Mesodermal cell (in vitro differentiated cells): ENCODE results near the gene TNFRSF11A. TPM values are rescaled to one million over a fixed set of nuclear protein-coding genes. Genes with fewer than 3 reads are reported as not detected.
A peak's percentile ranks its signal among the peaks of the same experiment; 100 is the strongest.

ENCODE experiments used
- H3K27ac ChIP-seq: 2 replicates; pipeline ENCODE4 v1.7.0; 2013; ENCODE audit warnings: mild to moderate bottlenecking, low read depth, low read length, moderate library complexity; ENCODE audit not compliant: severe bottlenecking
- H3K36me3 ChIP-seq: 2 replicates; pipeline ENCODE4 v1.7.1; 2013; ENCODE audit warnings: mild to moderate bottlenecking, low read length, moderate library complexity; ENCODE audit not compliant: control insufficient read depth, insufficient read depth
- H3K4me1 ChIP-seq: one replicate; pipeline ENCODE4 v1.7.1; 2013; ENCODE audit warnings: mild to moderate bottlenecking, low read length; ENCODE audit not compliant: insufficient read depth, control insufficient read depth, poor library complexity, severe bottlenecking
- H3K4me3 ChIP-seq: 2 replicates; pipeline ENCODE4 v1.7.0; 2013; ENCODE audit warnings: low read length, control low read depth, mild to moderate bottlenecking; ENCODE audit not compliant: insufficient read depth, poor library complexity, severe bottlenecking; ENCODE audit errors: extremely low read depth
- H3K9me3 ChIP-seq: 2 replicates; pipeline ENCODE4 v1.7.1; 2013; ENCODE audit warnings: mild to moderate bottlenecking, low read length, moderate library complexity; ENCODE audit not compliant: control insufficient read depth
- WGBS, 2 experiments: methylation state at CpG; one replicate each; pipeline ENCODE4 v1.1.5; 2013; ENCODE audit warnings: missing lambda C conversion rate in 2 of 2; ENCODE audit not compliant: insufficient coverage in 2 of 2; 5-methylcytosine and 5-hydroxymethylcytosine counted together
- polyA plus RNA-seq, 2 experiments: library from polyadenylated mRNA; stranded (reverse); fragments of 50-300 nt; gene quantifications; one replicate each; pipeline ENCODE4 v1.2.3, GENCODE V29; 2013

The TNFRSF11A gene
- 2.0 TPM for polyA plus RNA-seq (2013, experiment 1 of 2)
- polyA plus RNA-seq (2013, experiment 2 of 2): 0.91 TPM

DNA sequence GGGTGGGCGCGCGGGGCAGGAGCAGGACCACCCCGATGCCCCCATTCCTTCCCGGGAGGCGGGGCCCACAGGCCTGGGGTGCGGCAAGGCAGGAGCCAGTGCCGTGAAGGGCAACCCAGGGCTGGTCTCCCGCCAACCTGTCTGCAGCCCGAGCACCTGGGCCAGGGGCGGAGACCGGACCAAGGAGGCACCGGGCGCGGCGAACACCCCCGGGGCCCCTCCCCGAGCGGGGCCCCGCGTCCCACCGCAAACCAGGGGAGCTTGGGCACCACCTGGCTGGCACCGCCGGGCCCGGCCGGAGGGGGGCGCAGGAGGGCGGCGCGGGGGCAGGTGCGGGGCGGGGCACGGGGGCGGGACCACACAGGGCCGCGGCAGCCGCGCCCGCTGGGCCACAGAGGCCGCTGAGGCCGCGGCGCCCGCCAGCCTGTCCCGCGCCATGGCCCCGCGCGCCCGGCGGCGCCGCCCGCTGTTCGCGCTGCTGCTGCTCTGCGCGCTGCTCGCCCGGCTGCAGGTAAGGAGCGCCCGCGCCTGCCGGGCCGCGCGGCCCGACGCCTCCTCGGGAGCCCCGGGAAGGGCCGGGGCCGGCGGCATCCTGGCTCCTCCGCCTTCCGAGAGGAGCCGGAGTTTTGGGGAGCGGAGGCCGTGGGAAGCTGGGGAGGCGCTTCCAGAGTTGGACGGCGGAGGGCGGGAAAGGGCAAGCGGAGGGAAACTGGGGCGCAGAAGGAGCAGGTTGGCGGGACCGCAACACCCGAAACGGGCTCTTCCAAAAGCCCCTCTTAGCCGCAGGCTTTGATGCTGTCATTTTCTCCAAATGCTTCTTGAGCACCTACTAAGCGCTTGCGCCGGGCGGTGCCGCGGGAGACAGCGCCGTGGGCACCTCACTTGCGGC lies at the start of gene TNFRSF11A:
TSS of gene TNFRSF11A (plus strand) at position 394 of the 889 bp plus-strand sequence. CDS start at position 437, 43 bp downstream.
- Histone ChIP-seq H3K4me3 (peak within 1 kb of the TSS; percentile 53), H3K36me3 (no peaks in the 10 kb centered on the region), H3K9me3 (no peaks in the 10 kb centered on the region), H3K27ac (peak within 1 kb of the TSS; percentile 29), H3K4me1 (peaks cover 14% of the 10 kb centered on the region)
- WGBS, 2 experiments: 3 to 4% methylated on average over 49 to 86 of the region's 99 CpGs

DNA sequence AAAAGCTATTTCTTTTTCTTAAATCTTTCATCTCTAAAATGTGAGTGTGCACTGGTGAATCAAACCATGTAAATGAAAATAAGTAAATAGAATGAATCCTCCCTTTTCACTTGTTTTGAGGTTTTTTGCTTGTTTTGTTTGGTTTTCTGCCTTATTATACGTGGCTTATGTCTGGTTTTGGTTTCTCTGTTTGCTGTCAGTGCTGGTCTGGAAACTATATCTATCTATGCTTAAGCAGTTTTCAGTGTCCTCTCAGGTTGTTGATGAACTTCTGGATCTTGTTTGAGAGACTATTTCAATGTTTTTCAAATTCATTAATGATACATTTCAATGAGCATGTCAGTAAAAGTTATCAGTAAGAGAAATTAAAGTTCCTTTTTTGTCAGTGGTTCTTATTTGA lies 48.1 kb upstream of the TNFRSF11A start:
- Histone ChIP-seq H3K36me3 (peaks cover 15% of the 10 kb centered on the region), H3K9me3 (no peaks in the 10 kb centered on the region), H3K4me1 (no peaks in the 10 kb centered on the region), H3K4me3 (no peak overlapping the region), H3K27ac (no peak overlapping the region)
- no CpG with 5 or more reads among the region's 1 CpG for WGBS, 2 experiments

DNA sequence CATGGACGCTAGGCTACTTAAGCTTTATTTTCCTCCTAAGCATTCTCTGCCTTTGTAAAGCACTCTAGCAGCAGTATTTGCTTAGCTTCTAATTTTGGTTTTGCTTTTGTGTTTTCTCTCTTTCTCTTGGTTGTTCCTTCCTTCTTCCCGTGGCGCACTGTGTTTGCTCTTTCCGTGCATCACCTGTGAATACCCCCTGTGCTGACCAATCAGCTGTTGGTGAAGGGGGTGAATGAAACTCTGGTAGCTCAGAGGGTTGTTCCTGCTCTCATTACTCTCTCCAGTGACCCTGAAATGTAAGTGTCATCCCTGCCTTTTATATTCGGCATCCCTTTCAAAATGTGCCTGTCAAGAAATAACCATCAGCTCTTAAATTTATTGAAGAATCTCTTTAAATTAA lies 45.5 kb upstream of the TNFRSF11A start:
- Histone ChIP-seq H3K4me1 (no peaks in the 10 kb centered on the region), H3K4me3 (no peak overlapping the region)
- WGBS, 2 experiments: 86% methylated on average over 1 of the region's 5 CpGs; no CpG with 5 or more reads in 1 of the 2 experiments

DNA sequence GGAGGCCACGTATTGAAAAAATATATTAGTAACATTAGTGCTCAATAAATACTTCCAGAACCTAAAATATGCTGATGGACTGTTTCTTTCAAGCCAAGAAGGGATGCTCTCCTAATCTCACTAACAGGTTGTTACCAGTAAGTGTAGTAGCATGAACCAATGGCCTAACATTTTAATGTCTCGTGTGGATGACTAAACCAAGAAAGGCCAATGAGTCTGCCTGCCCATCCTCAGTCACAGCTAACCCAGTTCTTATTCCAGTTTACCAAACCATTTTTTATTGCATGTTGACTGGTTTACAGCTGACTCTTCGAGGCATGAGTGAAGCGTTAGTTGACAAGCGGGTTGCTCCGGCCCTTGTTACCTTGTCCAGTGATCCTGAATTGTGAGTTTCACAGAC lies 45.1 kb upstream of the TNFRSF11A start:
- Histone ChIP-seq H3K4me1 (no peaks in the 10 kb centered on the region), H3K4me3 (no peak overlapping the region), H3K27ac (no peak overlapping the region), H3K9me3 (no peaks in the 10 kb centered on the region), H3K36me3 (peaks cover 14% of the 10 kb centered on the region)
- WGBS, 2 experiments: 93% methylated on average over 4 to 5 of the region's 6 CpGs

More for the DNA sequence above, 45.5 kb upstream of the TNFRSF11A start:
- peaks cover 14% of the 10 kb centered on the region for H3K36me3 ChIP-seq
- H3K27ac ChIP-seq: no peak overlapping the region
- H3K9me3 ChIP-seq: no peaks in the 10 kb centered on the region

DNA sequence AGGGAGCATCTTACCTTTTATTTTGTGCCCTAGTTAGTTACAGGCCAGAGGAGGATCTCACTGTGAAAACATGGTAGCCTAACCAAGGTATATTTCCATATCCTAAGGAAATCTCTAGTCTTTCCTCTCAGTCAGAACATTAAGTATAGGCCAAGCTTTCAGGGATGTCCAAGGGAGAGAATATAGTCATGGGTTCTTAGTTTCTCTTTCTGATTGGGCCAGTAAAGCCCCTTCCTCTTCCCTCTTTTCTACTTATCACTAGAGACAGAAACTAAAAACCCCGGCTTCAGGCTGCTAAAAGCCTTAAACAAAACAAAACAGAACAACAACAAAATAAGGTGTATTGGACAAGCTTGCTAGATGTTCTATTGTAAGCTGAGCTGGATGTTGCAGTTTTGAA lies 44.3 kb upstream of the TNFRSF11A start:
- H3K36me3 ChIP-seq: peaks cover 13% of the 10 kb centered on the region
- no peak overlapping the region for H3K27ac ChIP-seq
- no peaks in the 10 kb centered on the region for H3K9me3 ChIP-seq
- H3K4me1 ChIP-seq: no peaks in the 10 kb centered on the region
- no peak overlapping the region for H3K4me3 ChIP-seq
- no CpG with 5 or more reads among the region's 1 CpG for WGBS, 2 experiments

DNA sequence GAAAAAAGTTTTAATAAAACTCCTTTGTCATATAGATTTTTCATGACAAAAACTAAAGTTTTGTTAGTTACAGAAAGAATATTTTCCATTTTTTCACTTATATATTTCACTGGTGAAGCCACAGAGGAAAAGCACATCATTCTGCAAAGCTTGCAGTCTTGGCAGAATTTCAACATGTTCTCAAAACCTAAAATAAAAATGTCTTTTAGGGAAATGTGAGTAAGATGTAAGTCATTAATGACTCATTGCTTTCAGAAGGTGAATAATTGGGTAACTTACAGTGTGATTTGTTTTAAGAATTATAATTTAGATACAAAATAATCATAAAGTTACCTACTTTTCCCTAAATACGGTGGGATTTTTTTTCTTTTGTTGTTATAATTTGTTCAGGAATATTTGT lies 43.4 kb upstream of the TNFRSF11A start:
- no CpG with 5 or more reads among the region's 1 CpG for WGBS, 2 experiments
- H3K4me3 ChIP-seq: no peak overlapping the region

DNA sequence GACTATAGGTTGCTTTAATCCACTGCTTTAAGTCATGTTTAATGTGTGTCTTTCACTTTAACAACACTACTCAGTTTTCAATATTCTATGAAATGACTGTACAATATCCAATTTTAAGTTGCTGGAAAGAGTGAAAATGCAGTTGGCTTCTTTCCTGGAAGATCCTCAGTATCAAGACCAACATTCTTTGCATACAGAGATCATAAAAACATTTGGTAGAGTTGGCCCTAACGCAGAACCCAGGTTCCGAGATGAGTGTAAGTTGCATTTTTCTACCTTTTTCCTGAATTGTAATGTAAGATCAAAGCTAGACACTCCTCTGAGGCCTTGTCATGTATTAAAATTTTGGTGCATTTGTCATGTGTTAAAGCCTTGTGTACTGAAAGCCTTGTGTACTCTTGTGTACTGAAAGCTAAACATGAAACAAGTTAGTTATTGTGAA lies 42.9 kb upstream of the TNFRSF11A start:
- no peak overlapping the region for H3K4me3 ChIP-seq
- whole genome bisulfite sequencing, 2 experiments: no CpG with 5 or more reads among the region's 2 CpGs
- H3K9me3 ChIP-seq: no peaks in the 10 kb centered on the region
- no peaks in the 10 kb centered on the region for H3K4me1 ChIP-seq
- no peak overlapping the region for H3K27ac ChIP-seq
- peaks cover 10% of the 10 kb centered on the region for H3K36me3 ChIP-seq

More for the DNA sequence above, 43.4 kb upstream of the TNFRSF11A start:
- Histone ChIP-seq H3K27ac (no peak overlapping the region), H3K4me1 (no peaks in the 10 kb centered on the region), H3K9me3 (no peaks in the 10 kb centered on the region), H3K36me3 (peaks cover 10% of the 10 kb centered on the region)

DNA sequence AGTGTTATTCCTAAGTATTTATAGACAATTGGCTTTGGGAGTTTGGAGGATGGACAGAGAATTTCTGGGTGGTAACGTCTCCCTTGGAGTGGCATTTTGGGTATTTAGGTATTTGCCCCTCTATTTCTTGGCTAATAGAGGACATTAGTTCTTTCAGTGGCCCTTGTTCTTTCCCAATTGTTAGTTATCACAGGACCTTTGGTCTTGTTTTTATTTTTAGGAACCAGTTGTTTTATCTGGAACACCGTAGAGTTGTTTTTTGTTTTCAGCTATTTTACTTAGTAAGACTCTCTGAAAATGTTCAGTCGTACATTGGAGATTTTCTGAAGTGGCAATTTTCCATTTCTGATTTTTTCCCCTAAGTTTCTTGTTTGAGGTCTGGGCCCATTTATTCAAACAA lies 40.5 kb upstream of the TNFRSF11A start:
- no peaks in the 10 kb centered on the region for H3K9me3 ChIP-seq
- H3K4me1 ChIP-seq: no peaks in the 10 kb centered on the region
- no peak overlapping the region for H3K4me3 ChIP-seq
- 83 to 100% methylated on average over 1 to 2 of the region's 3 CpGs for WGBS, 2 experiments
- H3K27ac ChIP-seq: no peak overlapping the region
- H3K36me3 ChIP-seq: peaks cover 8% of the 10 kb centered on the region

DNA sequence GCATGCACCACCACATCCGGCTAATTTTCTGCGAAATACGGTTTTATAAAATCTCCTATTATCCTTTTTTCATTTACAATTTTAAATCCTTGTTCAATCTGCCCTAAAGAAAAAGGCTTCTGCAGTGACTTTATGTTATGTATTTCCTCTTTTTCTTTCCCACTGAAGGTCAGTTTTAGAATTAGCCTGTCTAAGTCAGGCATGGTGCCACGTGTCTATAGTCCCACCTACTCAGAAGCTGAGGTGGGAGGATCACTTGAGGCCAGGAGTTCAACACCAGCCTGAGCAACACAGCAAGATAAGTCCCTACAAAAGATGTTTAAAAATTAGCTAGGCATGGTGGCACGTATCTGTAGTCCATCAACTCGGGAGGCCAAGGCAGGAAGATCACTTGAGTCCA lies 39.8 kb upstream of the TNFRSF11A start:
- no peaks in the 10 kb centered on the region for H3K9me3 ChIP-seq
- H3K36me3 ChIP-seq: peaks cover 7% of the 10 kb centered on the region
- H3K27ac ChIP-seq: no peak overlapping the region
- WGBS, 2 experiments: 93% methylated on average over 5 of the region's 6 CpGs
- H3K4me3 ChIP-seq: no peak overlapping the region
- no peaks in the 10 kb centered on the region for H3K4me1 ChIP-seq

DNA sequence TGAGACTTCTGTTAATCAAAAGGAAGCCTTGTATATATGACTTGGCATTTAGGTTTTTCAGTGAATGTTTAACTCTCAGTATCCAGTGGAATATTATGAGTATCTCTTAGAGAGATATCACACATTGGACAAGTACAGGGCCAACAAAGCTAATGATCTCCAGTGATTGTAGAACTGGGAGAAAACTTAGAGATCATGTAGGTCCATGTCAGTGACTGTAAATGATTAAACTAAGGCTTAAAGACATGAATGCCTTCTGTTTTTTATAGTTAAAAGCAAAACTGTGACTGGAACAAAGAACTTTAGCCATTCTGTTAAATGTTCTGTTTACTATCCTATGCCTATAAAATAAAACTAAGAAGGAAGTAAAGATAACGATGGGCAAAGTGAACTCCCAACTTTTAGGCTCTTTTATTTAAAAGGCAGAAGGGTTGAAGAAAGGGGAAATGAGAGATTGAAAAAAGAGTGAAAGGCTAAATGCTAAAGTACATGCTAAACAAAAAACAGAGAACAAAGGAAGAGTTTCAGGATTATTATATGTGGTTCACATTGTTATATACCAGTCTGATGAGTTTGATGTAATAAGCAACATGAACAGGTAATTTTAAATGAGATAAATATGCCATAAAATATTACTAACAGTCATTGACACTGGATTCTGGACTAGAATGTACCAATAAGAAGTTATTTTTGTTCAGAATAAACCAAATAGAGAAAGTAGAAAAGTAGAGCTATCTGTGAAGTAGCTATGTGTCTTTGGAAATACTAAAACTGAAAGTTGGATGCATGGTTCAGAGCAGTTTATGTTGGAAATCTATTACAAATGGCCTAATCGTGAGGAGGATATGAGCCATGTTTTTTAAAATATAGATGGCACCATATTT lies 37.1 kb upstream of the TNFRSF11A start:
- Histone ChIP-seq H3K9me3 (no peaks in the 10 kb centered on the region), H3K36me3 (peaks cover 12% of the 10 kb centered on the region), H3K4me1 (no peaks in the 10 kb centered on the region), H3K4me3 (no peak overlapping the region), H3K27ac (no peak overlapping the region)
- WGBS, 2 experiments: 60 to 100% methylated on average over 1 of the region's 2 CpGs
